MG63 (cell line): ENCODE measurements around the gene HCST. TPM values are rescaled to one million over a fixed set of nuclear protein-coding genes. Genes with fewer than 3 reads are reported as not detected.
"Not testable (repeated sequence)": the region's sequence is repeated elsewhere in the genome, so short reads cannot be mapped to it uniquely, and the experiment has no call there.

ENCODE experiments used
- DNase-seq: peaks from one replicate; pipeline ENCODE4 v3.0.0-alpha.2; 2020
- H3K27me3 ChIP-seq: fragments of 250-450 bp; sonication (Bioruptor Pico); 2 replicates; pipeline ENCODE4 v1.5.1; 2020; ENCODE audit warnings: mild to moderate bottlenecking, moderate library complexity
- H3K36me3 ChIP-seq: fragments of 250-450 bp; sonication (Bioruptor Pico); 2 replicates; pipeline ENCODE4 v1.5.1; 2020; ENCODE audit warnings: mild to moderate bottlenecking, moderate library complexity
- H3K4me3 ChIP-seq: fragments of 250-450 bp; sonication (Bioruptor Pico); 2 replicates; pipeline ENCODE4 v1.5.1; 2020; ENCODE audit warnings: mild to moderate bottlenecking, moderate library complexity
- H3K9me3 ChIP-seq: fragments of 250-450 bp; sonication (Bioruptor Pico); 2 replicates; pipeline ENCODE4 v1.5.1; 2020; ENCODE audit warnings: mild to moderate bottlenecking, moderate library complexity
- total RNA-seq: library from RNA; depleted of rRNA; stranded (reverse); fragments of >200 nt; shearing (Covaris generic); gene quantifications from 2 replicates; pipeline ENCODE4 v1.2.3, GENCODE V29; 2014; ENCODE audit warnings: low replicate concordance

Gene HCST
- total RNA-seq, 1 experiment from 2014 or later, result not detected

GRCh38 chr19:35896643-35897040 is 5.7 kb upstream of the HCST start:
- DNase-seq, result no peak
- Histone ChIP-seq H3K9me3 (no peaks in the 10 kb centered on the region), H3K27me3 (no peaks in the 10 kb centered on the region), H3K4me3 (no peak overlapping the region), H3K36me3 (peaks cover 24% of the 10 kb centered on the region)

GRCh38 chr19:35897706-35898451 is 4.5 kb upstream of the HCST start:
- DNase-seq, result no peak
- H3K36me3 ChIP-seq, result peaks cover 23% of the 10 kb centered on the region
- no peak overlapping the region for H3K4me3 ChIP-seq
- H3K9me3 ChIP-seq, result no peaks in the 10 kb centered on the region
- no peaks in the 10 kb centered on the region for H3K27me3 ChIP-seq

- DNase-seq, result no peak
- Histone ChIP-seq H3K9me3 (no peaks in the 10 kb centered on the region), H3K36me3 (peaks cover 19% of the 10 kb centered on the region), H3K4me3 (no peak overlapping the region), H3K27me3 (no peaks in the 10 kb centered on the region)
These were observed 3.9 kb upstream of the HCST start for GRCh38 chr19:35898499-35898809.

GRCh38 chr19:35899547-35900214 is 2.6 kb upstream of the HCST start:
- peak; percentile 83 for DNase-seq
- Histone ChIP-seq H3K4me3 (peak overlapping the region; percentile 71), H3K9me3 (no peaks in the 10 kb centered on the region), H3K36me3 (peaks cover 13% of the 10 kb centered on the region), H3K27me3 (no peaks in the 10 kb centered on the region)

- DNase-seq, result peak; percentile 33
- H3K4me3 ChIP-seq, result peak overlapping the region; percentile 71
- no peaks in the 10 kb centered on the region for H3K9me3 ChIP-seq
- H3K36me3 ChIP-seq, result peaks cover 13% of the 10 kb centered on the region
- no peaks in the 10 kb centered on the region for H3K27me3 ChIP-seq
These were observed 1.2 kb upstream of the HCST start for GRCh38 chr19:35901055-35901644.

GRCh38 chr19:35902870-35903475 is 644 bp downstream of the HCST start:
- no peak for DNase-seq
- H3K27me3 ChIP-seq, result no peaks in the 10 kb centered on the region
- peaks cover 2% of the 10 kb centered on the region for H3K36me3 ChIP-seq
- H3K9me3 ChIP-seq, result no peaks in the 10 kb centered on the region
- H3K4me3 ChIP-seq, result peak overlapping the region; percentile 4; the same call in 1 of the 2 replicates

- no peaks in the 10 kb centered on the region for H3K9me3 ChIP-seq
- peak overlapping the region; percentile 4; the same call in 1 of the 2 replicates for H3K4me3 ChIP-seq
- H3K27me3 ChIP-seq, result no peaks in the 10 kb centered on the region
- H3K36me3 ChIP-seq, result no peaks in the 10 kb centered on the region
- DNase-seq, result peak; percentile 58
These were observed 1.3 kb downstream of the HCST start for GRCh38 chr19:35903550-35904179.

- Histone ChIP-seq H3K9me3 (no peaks in the 10 kb centered on the region), H3K4me3 (no peak overlapping the region), H3K36me3 (no peaks in the 10 kb centered on the region), H3K27me3 (no peaks in the 10 kb centered on the region)
- no peak for DNase-seq
These were observed 2.2 kb downstream of the HCST start for GRCh38 chr19:35904311-35905068.

- Histone ChIP-seq H3K27me3 (no peaks in the 10 kb centered on the region), H3K4me3 (no peak overlapping the region), H3K36me3 (no peaks in the 10 kb centered on the region), H3K9me3 (no peaks in the 10 kb centered on the region)
- DNase-seq, result peak; percentile 38
These were observed 2.9 kb downstream of the HCST start for GRCh38 chr19:35905178-35905727.

- no peak for DNase-seq
- Histone ChIP-seq H3K36me3 (no peaks in the 10 kb centered on the region), H3K4me3 (no peak overlapping the region), H3K9me3 (no peaks in the 10 kb centered on the region), H3K27me3 (no peaks in the 10 kb centered on the region)
These were observed 5.0 kb downstream of the HCST start for GRCh38 chr19:35907377-35907745.

GRCh38 chr19:35908010-35908441 is 5.7 kb downstream of the HCST start, which contains the start of gene TYROBP:
TYROBP (minus strand) TSS chr19:35908295; CDS start chr19:35908228, 67 bp downstream.
- no peak for DNase-seq
- Histone ChIP-seq H3K9me3 (no peaks in the 10 kb centered on the region), H3K27me3 (no peaks in the 10 kb centered on the region), H3K36me3 (no peaks in the 10 kb centered on the region), H3K4me3 (no peak within 1 kb of the TSS)

GRCh38 chr19:35908973-35909683 is 6.8 kb downstream of the HCST start:
- H3K9me3 ChIP-seq, result no peaks in the 10 kb centered on the region
- no peaks in the 10 kb centered on the region for H3K36me3 ChIP-seq
- no peaks in the 10 kb centered on the region for H3K27me3 ChIP-seq
- DNase-seq, result no peak
- no peak overlapping the region for H3K4me3 ChIP-seq

- no peak for DNase-seq
- no peaks in the 10 kb centered on the region for H3K36me3 ChIP-seq
- H3K27me3 ChIP-seq, result no peaks in the 10 kb centered on the region
- H3K4me3 ChIP-seq, result no peak overlapping the region
- H3K9me3 ChIP-seq, result no peaks in the 10 kb centered on the region
These were observed 7.3 kb downstream of the HCST start for GRCh38 chr19:35909684-35910035.

- H3K9me3 ChIP-seq, H3K36me3 ChIP-seq, H3K27me3 ChIP-seq, H3K4me3 ChIP-seq, DNase-seq: not testable (repeated sequence)
These were observed 8.0 kb downstream of the HCST start for GRCh38 chr19:35910355-35910754.

- Histone ChIP-seq H3K36me3 (no peaks in the 10 kb centered on the region), H3K9me3 (no peaks in the 10 kb centered on the region), H3K27me3 (peaks cover 2% of the 10 kb centered on the region; the same call in 1 of the 2 replicates), H3K4me3 (no peak overlapping the region)
- no peak for DNase-seq
These were observed 8.8 kb downstream of the HCST start for GRCh38 chr19:35911173-35911572.
